IPS DF 19.7 (cell line): ENCODE measurements around the gene ZNF823.
"Not testable (repeated sequence)": the region's sequence is repeated elsewhere in the genome, so short reads cannot be mapped to it uniquely, and the experiment has no call there.

Source experiments
- DNase-seq: peaks from one replicate; pipeline ENCODE4 v3.0.0-alpha.2; 2013; ENCODE audit warnings: low read depth, low spot score

Gene ZNF823

DNA sequence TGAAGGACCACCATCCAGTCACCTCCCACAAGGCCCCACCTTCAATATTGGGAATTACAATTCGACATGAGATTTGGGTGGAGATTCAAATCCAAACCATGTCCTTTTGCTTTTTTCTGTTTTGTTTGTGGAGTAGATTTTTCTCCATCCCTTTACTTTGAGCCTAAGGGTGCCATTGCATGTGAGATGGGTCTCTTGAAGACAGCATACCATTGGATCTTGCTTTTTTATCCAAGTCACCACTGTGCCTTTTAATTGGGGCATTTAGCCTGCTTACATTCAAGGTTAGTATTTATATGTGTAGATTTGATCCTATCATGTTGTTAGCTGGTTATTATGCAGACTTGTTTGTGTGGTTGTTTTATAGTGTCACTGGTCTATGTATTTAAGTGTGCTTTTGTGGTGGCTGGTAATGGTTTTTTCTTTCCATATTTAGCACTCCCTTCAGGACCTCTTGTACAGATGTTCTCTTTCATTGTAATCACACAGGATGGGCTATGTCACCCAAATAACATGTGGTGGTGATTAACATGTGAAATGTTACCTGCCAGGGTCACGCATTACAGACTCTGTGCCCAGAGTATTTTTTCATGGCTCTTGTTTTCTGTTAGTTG is 58.0 kb downstream of the ZNF823 start:
- DNase-seq: no peak

DNA sequence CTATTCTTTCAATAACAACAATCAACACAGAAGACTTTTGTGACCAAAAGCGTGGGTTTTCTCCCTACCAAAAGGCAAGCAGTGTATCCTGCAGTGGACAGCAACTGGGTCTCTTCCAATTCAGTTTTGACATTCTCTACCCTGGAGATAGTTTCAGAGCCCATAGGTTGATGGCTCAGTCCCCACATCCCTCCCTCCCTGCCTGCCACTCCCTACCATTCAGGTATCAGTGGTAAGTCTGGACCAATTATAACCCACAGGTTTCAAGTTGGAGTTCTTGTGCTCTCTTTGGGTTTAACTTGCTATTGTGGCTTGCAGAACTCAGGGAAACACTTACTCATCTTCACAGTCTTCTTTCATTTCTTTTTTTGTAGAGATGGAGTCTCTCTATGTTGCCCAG is 60.2 kb downstream of the ZNF823 start:
- DNase-seq: no peak

DNA sequence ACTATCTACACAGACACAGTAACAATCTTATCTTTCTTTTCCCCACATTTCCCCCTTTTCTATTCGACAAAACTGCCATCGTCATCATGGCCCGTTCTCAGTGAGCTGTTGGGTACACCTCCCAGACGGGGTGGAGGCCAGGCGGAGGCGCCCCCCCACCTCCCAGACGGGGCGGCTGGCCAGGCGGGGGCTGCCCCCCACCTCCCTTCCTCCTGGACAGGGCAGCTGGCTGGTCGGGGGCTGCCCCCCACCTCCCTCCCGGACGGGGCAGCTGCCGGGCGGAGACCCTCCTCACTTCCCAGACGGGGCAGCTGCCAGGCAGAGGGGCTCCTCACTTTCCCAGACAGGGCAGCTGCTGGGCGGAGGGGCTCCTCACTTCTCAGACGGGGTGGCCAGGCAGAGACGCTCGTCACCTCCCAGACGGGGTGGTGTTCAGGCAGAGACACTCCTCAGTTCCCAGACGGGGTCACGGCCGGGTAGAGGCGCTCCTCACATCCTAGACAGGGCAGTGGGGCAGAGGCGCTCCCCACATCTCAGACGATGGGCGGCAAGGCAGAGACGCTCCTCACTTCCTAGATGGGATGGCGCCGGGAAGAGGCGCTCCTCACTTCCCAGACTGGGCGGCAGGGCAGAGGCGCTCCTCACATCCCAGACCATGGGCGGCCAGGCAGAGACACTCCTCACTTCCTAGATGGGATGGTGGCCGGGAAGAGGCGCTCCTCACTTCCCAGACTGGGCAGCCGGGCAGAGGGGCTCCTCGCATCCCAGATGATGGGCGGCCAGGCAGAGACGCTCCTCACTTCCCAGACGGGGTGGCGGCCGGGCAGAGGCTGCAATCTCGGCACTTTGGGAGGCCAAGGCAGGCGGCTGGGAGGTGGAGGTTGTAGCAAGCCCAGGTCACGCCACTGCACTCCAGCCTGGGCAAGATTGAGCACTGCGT is 61.8 kb downstream of the ZNF823 start:
- DNase-seq: not testable (repeated sequence)

DNA sequence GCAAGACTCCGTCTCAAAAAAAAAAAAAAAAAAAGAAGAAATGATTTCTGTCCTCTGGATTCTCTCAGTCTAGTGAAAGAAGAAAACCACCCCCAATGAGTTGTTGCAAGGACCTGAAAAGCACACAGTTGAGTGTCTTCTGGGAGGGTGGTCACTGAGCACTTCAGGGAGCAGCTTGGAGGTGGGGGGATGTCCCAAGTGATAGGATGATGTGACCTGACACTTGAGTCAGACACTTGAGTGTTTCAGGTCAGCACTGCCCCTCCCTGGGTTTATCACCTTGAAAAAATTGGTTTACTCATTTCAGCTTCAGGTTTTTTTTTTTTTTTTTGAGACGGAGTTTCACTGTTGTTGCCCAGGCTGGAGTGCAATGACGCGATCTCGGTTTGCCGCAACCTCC is 63.2 kb downstream of the ZNF823 start:
- no peak for DNase-seq

DNA sequence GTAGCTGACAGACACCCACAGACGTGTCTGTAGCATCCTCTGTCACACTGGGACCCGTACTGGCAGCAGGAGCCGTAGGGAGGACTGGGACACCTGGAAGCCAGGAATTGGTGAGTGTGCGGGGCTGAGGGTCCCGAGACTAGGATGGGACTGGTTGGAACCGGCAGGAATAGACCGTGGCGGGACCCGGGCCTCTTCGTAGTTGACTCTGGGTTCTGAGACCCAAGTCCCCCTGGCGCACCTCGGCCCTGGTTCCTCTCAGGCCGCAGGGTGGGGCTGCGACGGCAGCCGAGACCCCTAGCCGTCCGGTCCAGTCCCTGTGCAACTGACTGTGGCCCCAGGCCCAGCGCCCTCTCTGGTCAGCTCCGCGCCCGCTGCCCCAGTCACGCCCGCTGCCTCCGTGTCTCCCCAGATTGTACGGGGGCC is 64.7 kb downstream of the ZNF823 start:
- no peak for DNase-seq

DNA sequence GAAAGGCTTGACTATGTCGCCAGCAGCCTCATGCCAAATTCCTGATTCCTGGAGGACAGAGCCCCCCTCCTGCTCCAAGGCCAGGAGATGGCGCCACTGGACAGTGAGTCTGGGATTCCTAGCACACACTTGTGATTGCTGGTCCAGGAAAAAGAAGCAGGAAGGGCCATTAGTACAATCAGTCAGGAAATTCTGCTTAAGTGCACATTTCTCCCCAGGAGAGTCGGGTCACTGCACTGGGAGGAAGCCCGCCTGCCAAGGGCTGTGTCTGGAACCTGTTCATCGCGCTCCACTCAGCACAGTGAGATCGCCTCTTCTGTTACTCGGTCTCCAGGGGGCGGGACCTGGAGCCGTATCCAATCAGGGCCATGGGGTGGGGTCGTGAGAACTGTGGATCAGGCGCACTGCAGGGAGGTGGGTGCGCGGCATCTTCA is 65.1 kb downstream of the ZNF823 start:
- no peak for DNase-seq
